GM19397 (cell line): Measurements from ENCODE around the gene ZNRD2.
"Not testable (repeated sequence)": the region's sequence is repeated elsewhere in the genome, so short reads cannot be mapped to it uniquely, and the experiment has no call there.

Experiments
- ATAC-seq: cut with Tn5 transposase; IDR thresholded peaks from one replicate; pipeline ENCODE4 v1.9.1; 2021; ENCODE audit warnings: mild to moderate bottlenecking, moderate library complexity; ENCODE audit not compliant: unreplicated experiment

The ZNRD2 gene

DNA sequence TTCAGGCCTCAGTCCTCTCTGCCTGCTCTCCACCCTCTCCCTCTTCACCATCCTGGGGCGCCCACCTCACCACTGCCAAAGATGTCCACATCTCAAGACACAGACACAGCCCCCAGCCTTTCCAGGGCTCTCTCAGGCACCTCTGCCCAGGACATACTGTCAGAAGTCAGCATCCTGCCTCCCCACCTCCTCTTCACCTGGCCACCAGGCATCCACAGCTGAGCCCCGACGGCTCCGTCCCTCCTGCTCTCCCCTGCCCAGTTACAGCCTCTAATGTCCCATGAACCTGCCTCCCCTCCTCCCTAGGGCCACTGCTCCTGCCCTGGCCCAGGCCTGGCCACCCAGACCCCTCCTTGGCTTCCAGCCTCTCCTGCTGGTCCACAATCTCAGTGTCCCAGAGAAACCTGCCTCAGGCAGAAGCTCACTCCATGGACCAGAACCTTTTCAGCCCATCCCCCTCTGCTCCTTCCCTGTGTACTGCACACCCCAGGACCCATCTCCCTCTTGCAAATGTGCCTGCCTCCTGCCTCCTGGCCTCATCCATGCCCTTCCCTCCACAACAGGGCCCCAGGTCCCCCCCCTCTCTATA lies 15.3 kb upstream of the ZNRD2 start:
- ATAC-seq: no peak

DNA sequence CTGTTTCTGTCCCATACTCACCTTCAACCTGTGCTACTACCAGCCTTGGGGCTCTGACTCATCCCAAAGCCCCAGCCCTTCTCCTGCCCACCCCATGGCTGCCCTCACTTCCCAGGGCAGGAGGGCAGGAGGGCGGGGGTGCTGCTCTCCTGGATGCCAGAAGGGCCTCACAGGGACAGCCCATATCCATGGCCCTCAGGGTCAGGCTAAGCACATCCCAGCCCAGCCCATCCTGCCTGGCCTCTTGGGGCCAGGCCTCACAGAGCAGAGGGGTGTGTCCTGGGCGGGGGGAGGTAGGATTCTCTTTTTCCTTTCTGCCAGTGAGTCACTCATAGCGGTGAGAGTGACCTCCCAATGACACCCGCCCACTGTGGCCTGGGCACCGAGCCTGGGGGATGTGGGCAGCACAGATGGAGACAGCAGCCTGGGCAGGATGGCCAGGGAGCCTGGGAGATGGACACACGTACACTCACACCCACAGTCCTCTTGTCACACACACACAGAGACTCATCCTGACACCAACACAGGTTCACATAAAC lies 14.5 kb upstream of the ZNRD2 start:
- no peak for ATAC-seq

- ATAC-seq: no peak
Observed at GRCh38 chr11:65556470-65557279, 13.6 kb upstream of the ZNRD2 start.

DNA sequence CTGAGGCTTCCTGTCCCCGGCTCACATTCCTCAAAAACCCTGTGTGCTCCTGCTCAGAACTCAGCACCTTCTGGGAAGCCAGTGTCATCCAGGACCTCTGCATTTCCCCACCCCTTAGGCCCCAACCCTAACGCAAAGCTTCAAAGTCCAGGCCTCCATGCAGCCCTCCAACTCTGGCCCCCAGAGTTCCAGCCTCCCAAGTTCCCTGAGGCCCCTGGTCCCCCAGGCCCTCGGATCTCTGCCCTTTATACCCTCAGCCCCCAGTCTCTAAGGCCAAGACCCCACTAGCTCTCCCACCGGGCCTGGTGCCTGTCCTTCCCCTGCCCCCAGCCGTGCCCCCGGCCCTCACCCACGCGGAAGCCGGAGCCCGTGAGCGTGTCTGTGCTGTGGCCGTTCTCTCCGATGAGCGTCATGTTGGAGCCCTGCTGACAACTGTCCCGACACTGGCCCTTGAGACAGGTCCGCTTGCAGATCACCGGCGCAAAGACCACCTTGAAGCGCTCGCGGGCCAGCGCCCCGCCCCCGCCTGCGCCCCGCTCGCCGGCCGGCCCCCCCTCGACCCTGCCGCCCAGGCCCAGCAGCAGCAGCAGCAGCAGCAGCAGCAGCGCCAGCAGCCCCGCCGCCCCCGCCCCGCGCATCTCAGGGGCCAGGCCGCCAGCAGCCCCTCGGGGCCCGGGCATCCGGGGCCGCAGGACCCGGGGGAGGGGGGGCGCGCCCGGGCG lies 12.8 kb upstream of the ZNRD2 start:
- ATAC-seq: no peak

DNA sequence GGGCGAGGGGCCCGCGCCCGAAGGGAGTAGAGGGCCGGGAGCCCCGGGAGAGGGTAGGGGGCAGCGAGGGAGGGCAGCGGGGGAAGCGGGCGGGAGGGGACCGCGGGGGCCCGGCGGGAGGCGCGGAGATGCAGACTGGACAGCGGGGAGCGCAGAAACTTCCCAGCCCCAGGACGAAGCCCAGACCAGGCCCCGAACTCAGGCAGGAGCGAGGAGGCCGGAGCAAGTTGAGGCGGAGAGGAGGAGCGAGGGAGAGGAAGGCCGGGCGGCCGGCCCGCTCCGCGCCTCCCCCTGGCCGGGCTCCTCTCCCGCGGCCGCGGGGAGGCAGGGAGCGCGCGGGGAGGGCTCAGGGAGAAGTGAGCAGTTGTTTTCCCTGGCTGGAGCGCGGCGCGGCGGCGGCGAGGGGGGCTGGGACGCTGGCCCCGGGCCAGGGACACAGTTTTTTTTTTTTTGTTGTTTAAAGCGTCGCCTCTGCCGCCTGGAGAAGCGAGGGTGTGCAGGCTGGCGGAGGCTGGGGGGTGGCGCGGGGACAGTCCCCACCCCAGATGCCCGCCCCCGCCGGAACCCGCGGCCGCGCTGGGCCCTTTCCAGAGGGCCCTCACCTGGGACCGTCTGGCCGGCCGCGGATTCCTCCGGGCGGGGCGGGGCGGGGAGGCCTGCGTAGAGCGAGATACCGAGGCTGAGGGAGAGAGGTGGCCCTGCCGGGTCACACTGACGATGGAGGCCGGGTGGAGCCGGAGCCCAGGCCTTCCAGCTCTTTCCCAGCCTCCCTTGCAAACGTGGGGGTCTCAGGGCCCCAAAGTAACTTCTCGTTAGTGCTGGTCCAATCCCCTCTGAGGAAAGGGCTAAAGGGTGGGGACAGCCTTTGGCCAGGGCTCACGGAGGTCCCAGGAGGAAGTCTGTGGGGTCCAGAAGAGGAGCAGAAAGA lies 12.0 kb upstream of the ZNRD2 start, which contains the start of gene LTBP3:
TSS of gene LTBP3 (minus strand) at position 358 of the 928 bp plus-strand sequence. CDS start 400 bp downstream, outside the sequence.
- no peak for ATAC-seq

DNA sequence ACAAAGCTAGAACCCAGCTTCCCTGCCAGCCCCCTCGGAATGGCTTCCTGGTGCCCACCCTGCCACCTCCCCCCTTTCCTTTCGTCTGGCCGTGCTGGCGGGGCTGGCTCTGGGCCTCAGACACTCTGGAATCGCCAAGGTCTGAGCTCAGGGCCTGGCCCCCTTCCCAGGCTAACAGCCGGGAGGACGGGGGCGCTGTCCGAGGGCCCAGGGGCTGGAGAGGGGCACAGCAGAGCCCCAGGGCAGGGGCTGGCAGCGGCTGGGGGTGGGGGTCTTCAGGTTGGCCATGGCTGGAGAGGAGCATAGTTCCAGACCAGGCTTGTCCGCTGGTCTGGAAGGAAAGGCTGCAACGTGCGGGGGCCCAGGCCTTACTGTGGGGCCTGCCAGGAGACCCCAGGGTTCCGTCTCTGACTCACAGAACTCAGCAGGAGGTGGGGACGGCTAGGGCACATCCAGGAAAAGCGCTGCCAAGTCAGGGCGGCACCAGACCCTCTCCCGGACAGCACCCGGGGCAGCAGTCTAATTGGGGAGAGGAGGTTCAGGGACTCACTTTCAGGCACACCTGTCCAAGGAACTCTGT lies 11.3 kb upstream of the ZNRD2 start:
- ATAC-seq: no peak

DNA sequence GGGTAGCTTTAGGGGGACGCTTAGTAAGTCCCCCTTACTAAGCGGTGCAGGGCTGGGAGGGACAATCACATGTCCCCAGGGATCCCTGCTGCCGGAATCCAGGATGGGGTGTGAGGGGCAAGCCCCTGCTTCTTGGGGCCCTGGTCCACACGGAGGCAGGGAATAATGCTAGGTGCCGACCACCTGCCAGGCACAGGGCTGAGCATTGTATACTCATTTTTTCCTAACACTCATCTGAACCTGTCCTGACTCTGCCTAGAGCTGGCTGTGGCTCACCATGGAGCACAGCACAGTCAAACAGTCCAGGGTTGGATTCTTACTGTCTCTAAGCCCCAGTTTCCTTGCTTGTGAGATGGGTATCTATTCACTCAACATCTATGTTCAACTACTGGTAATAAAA lies 10.7 kb upstream of the ZNRD2 start:
- no peak for ATAC-seq

DNA sequence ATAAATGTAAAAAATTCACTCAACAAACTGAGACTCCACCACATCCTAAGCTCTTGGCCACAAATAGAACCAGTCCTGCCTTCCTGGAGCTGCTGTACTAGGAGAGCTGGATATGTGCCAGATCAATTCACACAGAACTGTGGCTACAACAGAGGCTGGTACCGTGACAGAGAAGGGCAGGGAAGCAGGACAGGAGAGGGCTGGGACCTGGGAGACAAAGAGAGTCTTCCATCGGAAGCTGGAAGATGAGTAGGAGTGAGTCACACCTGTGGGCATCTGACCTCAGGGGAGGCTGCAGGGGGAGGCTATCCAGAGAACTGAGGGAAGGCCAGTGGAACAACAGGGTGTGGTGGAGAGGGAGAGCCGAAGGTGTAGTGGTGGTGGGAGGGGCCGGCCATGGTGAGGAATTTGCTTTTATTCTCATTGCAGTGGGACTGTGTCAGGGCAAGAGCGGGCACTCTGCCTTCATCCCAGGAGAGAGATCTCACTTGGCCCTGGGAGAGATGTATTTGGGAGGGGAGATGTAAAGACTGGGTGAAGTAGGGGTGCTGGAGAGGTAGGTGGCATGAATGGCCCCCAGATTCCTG lies 10.2 kb upstream of the ZNRD2 start:
- no peak for ATAC-seq

DNA sequence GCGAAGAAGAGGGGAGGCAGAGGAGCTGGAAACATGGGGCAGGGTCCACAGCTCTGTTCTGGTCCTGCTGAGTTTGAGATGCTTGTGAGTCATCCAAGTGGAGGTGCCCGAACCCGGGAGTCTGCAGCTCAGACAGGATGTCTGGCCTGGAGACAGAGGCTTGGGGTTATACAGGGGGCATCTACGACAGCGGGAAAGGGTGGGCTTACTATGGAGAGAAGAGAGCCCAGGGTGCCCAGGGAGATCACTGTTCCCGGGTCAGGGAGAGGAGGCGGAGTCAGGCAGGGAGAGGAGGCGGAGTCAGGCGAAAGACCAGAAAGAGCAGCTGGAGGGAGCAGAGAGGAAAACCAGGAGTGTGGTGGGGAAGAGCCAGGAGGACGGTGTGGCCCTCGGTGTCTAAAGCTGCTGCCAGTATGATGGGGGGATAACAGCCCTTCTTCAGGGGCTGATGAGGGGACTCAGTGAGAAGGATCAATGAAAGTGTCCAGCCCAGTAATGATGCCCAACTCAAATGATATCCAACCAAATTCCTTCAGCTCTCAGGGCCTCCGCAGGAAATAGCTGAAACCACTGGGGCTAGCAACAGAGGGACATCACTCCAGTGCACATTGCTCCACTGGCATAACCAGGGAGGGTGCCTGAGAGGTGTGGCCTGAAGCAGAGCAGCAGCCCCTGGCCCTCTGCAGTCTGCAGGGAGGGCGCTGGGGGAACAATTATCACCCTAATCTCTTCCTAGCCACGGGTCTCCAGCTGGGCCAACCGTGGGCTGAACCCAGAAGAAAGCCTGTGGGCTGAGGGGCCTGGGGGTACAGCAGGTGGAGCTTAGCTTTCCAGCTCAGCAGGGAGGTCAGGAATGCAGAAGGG lies 9.5 kb upstream of the ZNRD2 start:
- ATAC-seq: no peak

DNA sequence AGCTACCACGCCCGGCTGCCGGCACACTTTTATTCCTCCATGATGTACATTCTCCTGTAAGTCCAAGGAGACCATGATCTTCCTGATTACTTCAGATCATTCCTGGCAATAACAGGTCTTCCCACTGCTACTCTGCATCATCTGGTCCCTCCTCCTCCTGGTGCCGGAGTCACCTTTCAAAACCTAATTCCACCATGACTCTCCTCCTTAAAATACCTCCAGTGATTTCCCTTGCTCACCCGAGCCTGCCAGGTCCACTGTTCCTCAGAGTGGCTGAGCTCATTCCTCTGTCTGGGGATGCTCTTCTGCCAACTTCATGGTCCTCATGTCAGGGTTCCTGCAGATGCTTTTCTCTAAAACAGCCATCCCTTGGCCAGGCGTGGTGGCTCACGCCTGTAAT lies 8.3 kb upstream of the ZNRD2 start:
- ATAC-seq: no peak

DNA sequence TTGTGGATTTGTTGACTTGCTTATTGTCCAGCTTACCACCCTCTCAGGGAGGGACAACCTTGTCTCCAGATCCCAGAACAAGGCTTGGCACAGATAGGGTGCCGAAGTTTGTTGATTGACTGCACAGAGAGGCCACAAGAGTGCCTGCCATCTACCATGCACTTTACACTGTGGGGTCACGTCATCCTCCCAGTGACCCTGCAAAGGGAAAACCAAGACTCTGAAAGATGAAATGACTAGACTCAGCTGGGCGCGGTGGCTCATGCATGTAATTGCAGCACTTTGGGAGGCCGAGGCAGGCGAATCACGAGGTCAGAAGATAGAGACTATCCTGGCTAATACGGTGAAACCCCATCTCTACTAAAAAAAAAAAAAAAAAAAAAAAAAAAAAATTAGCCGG lies 7.5 kb upstream of the ZNRD2 start:
- no peak for ATAC-seq

GRCh38 chr11:65563601-65564000 lies 6.7 kb upstream of the ZNRD2 start:
- no peak for ATAC-seq

GRCh38 chr11:65564879-65565559 lies 5.3 kb upstream of the ZNRD2 start:
- not testable (repeated sequence) for ATAC-seq

DNA sequence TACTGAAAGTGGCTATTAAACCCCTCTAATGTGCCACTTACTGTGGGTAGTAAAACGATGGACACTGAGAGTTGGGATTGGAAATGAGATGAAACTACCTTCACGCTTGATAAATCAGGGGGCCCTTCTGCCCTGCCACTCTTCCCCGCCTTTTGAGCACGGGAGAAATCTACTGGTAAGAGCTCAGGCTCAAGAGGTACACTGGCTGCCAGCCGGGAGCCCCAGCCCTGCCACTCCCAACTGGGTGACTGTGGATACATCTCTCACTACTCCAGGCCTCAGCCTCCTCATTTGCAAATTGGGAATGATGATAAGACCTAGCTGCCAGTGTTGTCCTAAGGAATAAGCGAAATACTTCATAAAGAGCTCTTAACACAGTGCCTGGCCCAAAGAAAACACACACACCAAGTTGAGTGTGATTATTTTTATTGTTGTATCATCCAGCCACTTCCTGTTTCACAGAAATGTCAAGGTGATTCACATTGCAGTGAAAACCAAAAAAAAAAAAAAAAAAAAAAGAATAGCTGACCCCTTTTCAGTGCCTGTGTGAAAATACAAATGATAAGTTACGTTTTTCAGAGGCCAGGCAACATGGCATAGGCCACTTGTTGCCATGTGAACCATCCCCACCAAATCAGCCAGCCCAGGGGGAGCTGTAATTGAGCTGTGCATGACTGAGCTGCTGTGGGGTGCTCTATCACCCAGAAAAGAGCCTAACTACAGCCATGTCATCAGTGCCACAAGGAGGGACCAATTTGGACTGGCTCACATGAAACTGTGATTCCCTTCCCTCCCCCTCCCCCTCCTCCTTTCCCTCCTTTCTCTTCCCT lies 4.4 kb upstream of the ZNRD2 start:
- no peak for ATAC-seq

DNA sequence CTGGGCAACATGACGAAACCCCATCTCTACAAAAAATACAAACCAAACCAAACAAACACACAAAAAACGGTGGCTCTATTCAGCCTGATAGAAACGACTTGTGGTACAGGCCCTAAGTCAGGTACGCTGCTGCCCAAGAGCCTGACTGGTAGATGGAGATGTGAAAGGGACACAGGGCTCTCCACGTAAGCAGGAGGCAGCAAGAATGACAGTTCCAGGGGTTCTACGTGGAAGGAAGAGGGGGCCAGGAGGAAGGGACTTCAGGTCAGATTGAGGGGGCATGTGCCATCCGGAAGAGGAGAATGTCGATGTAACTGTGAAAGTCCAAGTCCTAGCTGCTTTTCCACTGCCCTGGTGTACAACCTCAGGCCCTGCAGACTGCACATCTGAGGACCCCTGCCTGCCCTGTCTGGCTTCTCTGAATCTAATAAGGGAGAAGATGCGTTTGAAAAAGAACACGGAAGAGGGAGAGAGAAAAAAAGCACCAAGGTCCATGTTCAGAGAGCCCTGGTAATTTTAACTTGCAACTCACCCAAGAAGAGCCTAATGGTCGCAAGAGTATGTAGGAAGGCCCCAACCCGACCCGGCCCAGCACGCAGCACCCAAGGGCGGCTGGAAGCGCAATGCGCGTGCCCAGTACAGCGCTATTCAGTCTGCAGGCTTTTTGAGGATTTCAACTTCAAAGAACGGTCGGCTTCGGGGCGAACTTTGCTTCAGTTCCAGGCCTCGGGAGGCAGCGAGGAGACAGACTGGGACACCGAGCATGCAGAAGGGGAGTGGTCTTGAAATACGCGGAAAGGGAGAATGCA lies 909 bp upstream of the ZNRD2 start:
- peak; percentile 9 for ATAC-seq

GRCh38 chr11:65571420-65571819 lies 1.1 kb downstream of the ZNRD2 start:
- ATAC-seq: no peak

DNA sequence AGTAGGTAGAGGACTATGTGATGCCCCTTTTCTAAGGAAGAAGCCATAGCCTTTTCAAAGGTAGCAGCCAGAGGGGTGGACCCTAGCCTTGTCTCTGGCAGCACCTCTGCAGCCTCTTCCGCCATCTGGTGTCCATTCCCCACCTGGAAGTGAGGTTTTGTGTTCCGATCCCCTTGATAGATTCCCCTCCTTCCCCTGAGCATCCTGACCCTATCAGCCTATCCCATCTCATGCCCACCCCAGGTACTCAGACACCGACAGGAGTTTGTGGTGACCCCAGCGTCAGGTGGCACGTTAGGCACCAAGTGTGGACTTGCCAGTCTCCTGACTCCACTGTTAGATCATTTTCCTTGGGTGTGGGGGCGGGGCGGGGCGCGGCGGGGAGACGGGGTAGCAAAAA lies 1.7 kb downstream of the ZNRD2 start:
- ATAC-seq: no peak
